Neural crest cell (in vitro differentiated cells): ENCODE data around the gene TPCN1. TPM values are rescaled to one million over a fixed set of nuclear protein-coding genes. Genes with fewer than 3 reads are reported as not detected.

ENCODE experiments used
- DNase-seq: peaks from one replicate; pipeline ENCODE4 v3.0.0; 2021; ENCODE audit warnings: low read depth, mixed read lengths, low spot score
- H3K27ac Mint-ChIP-seq: one replicate; pipeline ENCODE4 v1.8.0; 2021; ENCODE audit warnings: mild to moderate bottlenecking, mixed read lengths; ENCODE audit not compliant: unreplicated experiment
- H3K27me3 Mint-ChIP-seq: 2 replicates; pipeline ENCODE4 v1.8.0; 2021; ENCODE audit warnings: low read depth, mild to moderate bottlenecking, mixed read lengths
- H3K36me3 Mint-ChIP-seq: 2 replicates; pipeline ENCODE4 v1.8.0; 2021; ENCODE audit warnings: low read depth, mild to moderate bottlenecking, mixed read lengths
- H3K4me1 Mint-ChIP-seq: 2 replicates; pipeline ENCODE4 v1.8.0; 2021; ENCODE audit warnings: mixed read lengths
- H3K4me3 Mint-ChIP-seq: one replicate; pipeline ENCODE4 v1.8.0; 2021; ENCODE audit warnings: mild to moderate bottlenecking, mixed read lengths
- H3K9me3 Mint-ChIP-seq: 2 replicates; pipeline ENCODE4 v1.8.0; 2021; ENCODE audit warnings: mixed read lengths
- long read RNA-seq: library from polyadenylated mRNA; unstranded; transcript quantifications from one replicate; pipeline ENCODE4 v2.0.0, GENCODE V29; 2020
- total RNA-seq: library from RNA; stranded (reverse); gene quantifications from 2 replicates; pipeline ENCODE4 v1.2.1, GENCODE V29; 2021
- TF ChIP-seq, protein P1 (sequence below): fragments of 200-600 bp; sonication (generic); conservative IDR thresholded peaks from 2 replicates; pipeline ENCODE4 v1.5.0; 2021; ENCODE audit warnings: antibody characterized with exemption, mild to moderate bottlenecking

Gene TPCN1
- total RNA-seq = 18.3 and 18.9 TPM in 2 replicates
- long read RNA-seq, partial matches to known transcripts = 1 of 3 reads
- long read RNA-seq, other reads (novel, unspliced or antisense) = 2 of 3 reads

DNA sequence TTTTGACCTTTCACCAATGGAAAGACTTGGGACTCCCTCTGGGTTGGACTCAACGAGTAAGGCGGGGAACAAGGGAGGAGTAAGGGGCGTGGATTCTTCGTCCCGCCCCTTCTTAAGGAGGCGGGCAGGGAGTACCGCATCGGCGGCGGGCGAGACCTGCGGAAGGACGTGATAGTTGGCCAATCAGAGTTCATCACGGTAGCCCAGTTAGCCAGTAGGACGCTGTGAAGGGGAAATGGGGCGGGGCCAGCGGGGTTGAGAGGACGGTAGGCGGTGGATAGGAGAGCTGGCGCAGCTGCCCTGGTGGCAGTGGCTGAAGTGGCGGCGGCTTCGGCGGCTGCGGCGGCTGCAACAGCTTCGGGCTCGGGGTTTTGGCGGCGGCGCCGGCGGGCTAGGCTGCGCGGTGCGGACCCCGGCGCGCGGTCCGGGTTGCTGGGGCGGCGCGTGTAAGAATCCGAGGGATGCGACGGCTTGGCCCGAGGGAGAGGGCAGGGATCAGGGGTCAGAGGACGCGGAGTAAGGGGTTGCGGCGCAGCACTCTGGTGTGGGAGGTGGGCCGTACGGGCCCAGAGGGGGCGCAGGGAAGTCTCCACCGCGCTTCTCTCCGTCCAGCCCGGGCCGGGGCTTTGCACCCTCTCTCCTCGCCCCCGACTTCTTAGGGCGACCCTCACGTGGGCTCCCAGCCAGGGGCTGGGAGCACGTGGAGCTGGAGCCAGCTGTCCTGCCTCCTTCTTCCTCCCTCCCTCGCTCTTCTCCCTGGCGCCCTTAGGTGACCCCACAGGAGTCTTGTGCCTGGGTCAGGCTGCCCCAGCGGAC, at the start of gene TPCN1:
TPCN1 (plus strand) TSS at position 284 of the 816 bp plus-strand sequence. CDS start 5,389 bp downstream, outside the sequence.
- TF ChIP-seq, protein P1, sequence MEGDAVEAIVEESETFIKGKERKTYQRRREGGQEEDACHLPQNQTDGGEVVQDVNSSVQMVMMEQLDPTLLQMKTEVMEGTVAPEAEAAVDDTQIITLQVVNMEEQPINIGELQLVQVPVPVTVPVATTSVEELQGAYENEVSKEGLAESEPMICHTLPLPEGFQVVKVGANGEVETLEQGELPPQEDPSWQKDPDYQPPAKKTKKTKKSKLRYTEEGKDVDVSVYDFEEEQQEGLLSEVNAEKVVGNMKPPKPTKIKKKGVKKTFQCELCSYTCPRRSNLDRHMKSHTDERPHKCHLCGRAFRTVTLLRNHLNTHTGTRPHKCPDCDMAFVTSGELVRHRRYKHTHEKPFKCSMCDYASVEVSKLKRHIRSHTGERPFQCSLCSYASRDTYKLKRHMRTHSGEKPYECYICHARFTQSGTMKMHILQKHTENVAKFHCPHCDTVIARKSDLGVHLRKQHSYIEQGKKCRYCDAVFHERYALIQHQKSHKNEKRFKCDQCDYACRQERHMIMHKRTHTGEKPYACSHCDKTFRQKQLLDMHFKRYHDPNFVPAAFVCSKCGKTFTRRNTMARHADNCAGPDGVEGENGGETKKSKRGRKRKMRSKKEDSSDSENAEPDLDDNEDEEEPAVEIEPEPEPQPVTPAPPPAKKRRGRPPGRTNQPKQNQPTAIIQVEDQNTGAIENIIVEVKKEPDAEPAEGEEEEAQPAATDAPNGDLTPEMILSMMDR = no peak
- Mint-ChIP-seq H3K27me3 (no peaks in the 10 kb centered on the region), H3K27ac (peak within 1 kb of the TSS; percentile 9), H3K4me1 (peaks cover 34% of the 10 kb centered on the region), H3K9me3 (no peaks in the 10 kb centered on the region), H3K36me3 (no peaks in the 10 kb centered on the region), H3K4me3 (peak within 1 kb of the TSS; percentile 94)
- peak; percentile 98 for DNase-seq

DNA sequence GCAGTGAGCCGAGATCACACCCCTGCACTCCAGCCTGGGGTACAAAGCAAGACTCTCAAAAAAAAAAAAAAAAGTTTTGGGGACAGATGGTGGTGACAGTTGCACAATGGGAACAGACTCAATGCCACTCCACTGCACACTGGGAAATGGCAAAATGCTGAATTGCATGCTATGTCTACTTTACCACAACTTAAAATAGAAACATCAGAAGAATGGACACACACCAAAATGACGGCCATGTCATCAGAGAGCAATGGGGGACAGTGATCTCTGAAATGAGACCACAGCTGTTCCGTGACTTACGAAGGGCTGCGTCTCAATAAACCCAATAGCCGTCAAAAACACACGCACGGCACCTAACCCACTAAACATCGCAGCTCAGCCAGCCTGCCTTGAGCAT, 49.7 kb upstream of the TPCN1 start:
- TF ChIP-seq, protein P1 = no peak
- no peak for DNase-seq
- Mint-ChIP-seq H3K27ac (no peak overlapping the region), H3K9me3 (no peaks in the 10 kb centered on the region), H3K27me3 (no peaks in the 10 kb centered on the region), H3K4me1 (no peaks in the 10 kb centered on the region), H3K36me3 (peaks cover 17% of the 10 kb centered on the region), H3K4me3 (no peak overlapping the region)

DNA sequence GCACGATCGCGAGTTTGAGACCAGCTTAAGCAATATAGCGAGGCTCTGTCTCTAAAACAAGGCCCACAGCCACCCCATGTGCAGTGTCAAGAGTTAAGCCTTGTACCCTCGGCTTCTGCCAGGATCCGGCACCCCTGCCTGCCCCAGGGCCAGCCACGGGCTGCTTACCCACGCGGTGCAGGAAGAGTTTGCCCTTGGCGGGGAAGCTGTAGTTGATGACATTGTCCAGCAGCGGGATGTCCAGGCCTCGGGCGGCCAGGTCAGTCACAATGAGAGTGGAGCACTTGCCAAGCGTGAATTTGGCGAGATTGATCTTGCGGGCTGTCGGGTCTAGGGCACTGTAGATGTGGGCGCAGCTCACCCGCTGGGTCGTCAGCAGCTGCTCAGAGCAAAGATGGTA, 49.1 kb upstream of the TPCN1 start:
- H3K36me3 Mint-ChIP-seq = peaks cover 23% of the 10 kb centered on the region
- H3K9me3 Mint-ChIP-seq = no peaks in the 10 kb centered on the region
- DNase-seq = no peak
- H3K27me3 Mint-ChIP-seq = no peaks in the 10 kb centered on the region
- TF ChIP-seq, protein P1 = no peak
- H3K27ac Mint-ChIP-seq = no peak overlapping the region
- H3K4me3 Mint-ChIP-seq = no peak overlapping the region
- no peaks in the 10 kb centered on the region for H3K4me1 Mint-ChIP-seq

- Mint-ChIP-seq H3K9me3 (no peaks in the 10 kb centered on the region), H3K27me3 (no peaks in the 10 kb centered on the region), H3K4me3 (no peak overlapping the region), H3K4me1 (no peaks in the 10 kb centered on the region), H3K27ac (no peak overlapping the region), H3K36me3 (peaks cover 31% of the 10 kb centered on the region)
- TF ChIP-seq, protein P1 = no peak
- no peak for DNase-seq
These were observed 48.1 kb upstream of the TPCN1 start for GRCh38 chr12:113173081-113173698.

DNA sequence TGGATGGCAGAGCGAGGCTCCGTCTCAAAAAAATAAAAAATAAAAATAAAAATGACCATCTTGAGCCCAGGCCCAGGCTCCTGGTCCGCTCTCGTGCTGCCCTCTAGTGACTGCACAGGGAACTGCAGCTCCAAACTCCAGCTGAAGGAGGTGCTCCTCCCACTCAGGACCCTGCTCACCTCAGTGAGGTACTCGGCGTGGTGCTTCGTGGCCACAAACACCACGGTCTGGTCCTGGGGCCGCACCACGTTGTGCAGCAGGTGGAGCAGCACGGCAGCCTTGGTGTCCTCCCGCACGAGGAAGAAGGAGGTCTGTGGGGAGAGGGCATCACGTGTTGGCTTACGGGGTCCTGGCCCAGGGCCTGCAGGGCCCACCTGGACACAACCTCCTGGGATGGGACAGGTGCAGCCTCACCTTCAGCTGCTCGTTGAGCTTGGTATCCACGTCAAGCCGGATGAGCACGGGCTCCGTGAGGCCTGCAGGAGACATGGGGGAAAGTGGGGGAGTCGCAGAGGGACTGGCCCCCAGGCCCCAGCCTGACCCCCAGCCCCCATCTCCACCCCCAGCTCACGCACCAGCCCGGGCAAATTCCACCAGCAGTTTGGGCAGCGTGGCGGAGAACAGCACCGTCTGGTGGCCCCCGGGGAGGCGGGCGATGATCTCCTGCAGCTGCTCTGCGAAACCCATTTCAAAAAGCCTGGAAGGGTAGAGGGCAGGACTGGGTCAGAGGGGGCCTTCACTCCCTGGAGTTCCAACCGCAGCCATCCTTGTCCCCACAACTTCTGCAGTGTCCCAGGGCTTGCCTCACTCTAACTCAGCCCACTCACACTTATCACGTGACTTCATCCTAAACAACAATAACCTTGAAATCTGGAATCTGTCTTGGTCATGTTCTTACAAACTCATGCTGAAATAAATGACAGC, 46.5 kb upstream of the TPCN1 start:
- DNase-seq = peak; percentile 83
- no peak overlapping the region for H3K4me3 Mint-ChIP-seq
- TF ChIP-seq, protein P1 = peak; percentile 98
- no peak overlapping the region for H3K27ac Mint-ChIP-seq
- no peaks in the 10 kb centered on the region for H3K4me1 Mint-ChIP-seq
- peaks cover 31% of the 10 kb centered on the region for H3K36me3 Mint-ChIP-seq
- no peaks in the 10 kb centered on the region for H3K9me3 Mint-ChIP-seq
- H3K27me3 Mint-ChIP-seq = no peaks in the 10 kb centered on the region
